Measurements from ENCODE around the gene TRIOBP. TPM values are rescaled to one million over a fixed set of nuclear protein-coding genes. Genes with fewer than 3 reads are reported as not detected.
A peak's percentile ranks its signal among the peaks of the same experiment; 100 is the strongest.
"Not testable (repeated sequence)": the region's sequence is repeated elsewhere in the genome, so short reads cannot be mapped to it uniquely, and the experiment has no call there.

The TRIOBP gene
- total and polyA plus RNA-seq, 7 donors: 51.7 to 140 (median 82.8) TPM

DNA sequence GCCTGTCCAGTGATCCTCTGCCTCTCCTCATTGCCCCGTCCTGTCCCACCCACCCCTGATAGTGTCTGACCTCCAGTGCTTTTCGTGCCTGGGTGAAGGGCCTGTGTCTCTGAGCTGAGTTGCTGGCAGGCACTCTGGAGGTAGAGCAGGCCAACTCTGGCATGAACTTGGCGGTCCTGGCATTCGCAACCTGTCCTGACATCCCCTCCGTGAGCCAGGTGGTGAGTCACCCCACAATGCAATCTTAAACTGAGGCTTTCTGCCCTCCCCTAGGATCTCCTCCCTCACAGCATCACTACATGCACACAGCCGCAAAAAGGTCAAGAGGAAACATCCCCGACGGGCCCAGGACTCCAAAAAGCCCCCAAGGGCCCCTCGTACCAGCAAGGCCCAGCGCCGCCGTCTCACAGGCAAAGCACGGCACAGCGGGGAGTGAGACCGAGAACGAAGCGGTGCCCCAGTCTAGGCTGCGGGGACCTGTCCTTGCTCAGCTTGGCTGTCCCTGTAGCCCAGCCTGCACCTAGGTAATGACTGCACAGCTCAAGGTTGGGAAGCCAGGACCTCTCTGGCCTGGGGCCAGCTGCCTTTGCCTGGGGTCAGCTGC lies 5.8 kb upstream of the TRIOBP start:
- no peak overlapping the region for H3K4me3 ChIP-seq
- H3K36me3 ChIP-seq: peaks cover 17 to 63% (median 31%) of the 10 kb centered on the region in 4 donors
- H3K27me3 ChIP-seq: no peaks in the 10 kb centered on the region
- no peak overlapping the region for H3K27ac ChIP-seq
- intact Hi-C loops (cut with DNase I): loop anchor here (2.0 kb wide), 1 partner anchor 40 kb away; no protein-coding TSS in a partner anchor
- TF ChIP-seq EP300 (IDR thresholded peaks at IDR 0.05) (no peak), POLR2AphosphoS5 (IDR thresholded peaks at IDR 0.05) (no peak), POLR2A (IDR thresholded peaks at IDR 0.05) (no peak)
- TF ChIP-seq, protein P1, sequence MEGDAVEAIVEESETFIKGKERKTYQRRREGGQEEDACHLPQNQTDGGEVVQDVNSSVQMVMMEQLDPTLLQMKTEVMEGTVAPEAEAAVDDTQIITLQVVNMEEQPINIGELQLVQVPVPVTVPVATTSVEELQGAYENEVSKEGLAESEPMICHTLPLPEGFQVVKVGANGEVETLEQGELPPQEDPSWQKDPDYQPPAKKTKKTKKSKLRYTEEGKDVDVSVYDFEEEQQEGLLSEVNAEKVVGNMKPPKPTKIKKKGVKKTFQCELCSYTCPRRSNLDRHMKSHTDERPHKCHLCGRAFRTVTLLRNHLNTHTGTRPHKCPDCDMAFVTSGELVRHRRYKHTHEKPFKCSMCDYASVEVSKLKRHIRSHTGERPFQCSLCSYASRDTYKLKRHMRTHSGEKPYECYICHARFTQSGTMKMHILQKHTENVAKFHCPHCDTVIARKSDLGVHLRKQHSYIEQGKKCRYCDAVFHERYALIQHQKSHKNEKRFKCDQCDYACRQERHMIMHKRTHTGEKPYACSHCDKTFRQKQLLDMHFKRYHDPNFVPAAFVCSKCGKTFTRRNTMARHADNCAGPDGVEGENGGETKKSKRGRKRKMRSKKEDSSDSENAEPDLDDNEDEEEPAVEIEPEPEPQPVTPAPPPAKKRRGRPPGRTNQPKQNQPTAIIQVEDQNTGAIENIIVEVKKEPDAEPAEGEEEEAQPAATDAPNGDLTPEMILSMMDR (IDR thresholded peaks at IDR 0.05): no peak
- H3K4me1 ChIP-seq: peaks cover 0 to 25% (median 18%) of the 10 kb centered on the region in 4 donors
- no peaks in the 10 kb centered on the region for H3K9me3 ChIP-seq
- 96 to 97% methylated on average over 18 of the region's 18 CpGs for WGBS, 2 donors
- no peak for DNase-seq

DNA sequence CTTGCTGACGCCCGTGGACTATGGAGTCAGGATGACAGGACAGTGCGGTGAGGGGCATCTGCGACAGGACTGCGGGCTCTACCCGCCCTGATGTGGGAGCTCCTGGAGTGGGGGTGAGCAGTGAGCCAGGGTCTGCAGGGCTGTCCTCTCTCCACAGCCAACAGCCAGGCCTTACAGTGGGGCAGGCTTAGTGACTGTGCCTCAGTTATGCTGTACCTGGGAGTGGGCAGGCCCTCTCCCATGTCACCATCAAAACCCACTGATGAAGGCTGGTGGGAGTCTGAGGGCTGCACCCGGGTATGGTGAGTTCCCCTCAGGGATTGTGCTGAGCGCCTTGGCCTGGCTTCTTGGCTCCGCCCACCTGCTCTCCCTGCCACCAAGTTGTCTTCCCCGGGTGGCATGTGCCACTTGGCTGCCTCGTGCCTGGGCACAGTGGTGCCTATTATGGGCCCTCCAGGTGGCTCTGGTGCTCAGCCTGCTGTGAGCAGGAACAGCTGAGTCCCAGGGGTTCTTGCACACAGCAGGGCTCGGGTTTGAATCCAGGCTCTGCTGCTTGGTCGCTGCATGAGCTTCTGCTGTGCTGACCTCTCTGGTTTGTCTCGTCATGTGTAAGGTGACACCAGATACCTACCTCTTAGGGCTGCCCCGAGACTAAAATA lies 4.1 kb upstream of the TRIOBP start:
- Histone ChIP-seq H3K9me3 (no peaks in the 10 kb centered on the region), H3K27me3 (no peaks in the 10 kb centered on the region), H3K27ac (no peak overlapping the region), H3K36me3 (peaks cover 17 to 63% (median 31%) of the 10 kb centered on the region in 4 donors), H3K4me1 (peaks cover 0 to 27% (median 19%) of the 10 kb centered on the region in 4 donors), H3K4me3 (no peak overlapping the region)
- 91 to 93% methylated on average over 15 of the region's 15 CpGs for WGBS, 2 donors
- intact Hi-C loops (cut with DNase I): no loop called here
- DNase-seq: no peak
- TF ChIP-seq POLR2AphosphoS5 (IDR thresholded peaks at IDR 0.05): no peak
- no peak for TF ChIP-seq POLR2A (IDR thresholded peaks at IDR 0.05)
- TF ChIP-seq EP300 (IDR thresholded peaks at IDR 0.05): no peak
- TF ChIP-seq, protein P1 (IDR thresholded peaks at IDR 0.05): no peak

DNA sequence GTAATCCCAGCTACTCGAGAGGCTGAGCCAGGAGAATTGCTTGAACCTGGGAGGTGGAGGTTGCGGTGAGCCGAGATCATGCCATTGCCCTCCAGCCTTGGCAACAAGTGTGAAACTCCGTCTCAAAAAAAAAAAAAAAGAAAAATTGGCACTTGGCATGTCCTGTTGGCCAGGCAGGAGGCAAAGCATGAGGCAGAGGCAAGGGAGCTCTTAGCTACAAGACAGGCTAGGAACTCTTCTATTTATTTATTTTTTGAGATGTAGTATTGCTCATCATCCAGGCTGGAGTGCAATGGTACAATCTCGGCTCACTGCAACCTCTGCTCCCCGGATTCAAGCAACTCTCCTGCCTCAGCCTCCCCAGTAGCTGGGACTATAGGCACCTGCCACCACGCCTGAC lies 2.7 kb upstream of the TRIOBP start:
- H3K27me3 ChIP-seq; H3K27ac ChIP-seq; DNase-seq; H3K4me3 ChIP-seq; H3K9me3 ChIP-seq; intact Hi-C loops (cut with DNase I): not testable (repeated sequence)
- WGBS, 2 donors: 94 to 97% methylated on average over 7 of the region's 7 CpGs
- Histone ChIP-seq H3K36me3 (peaks cover 14 to 50% (median 26%) of the 10 kb centered on the region in 4 donors), H3K4me1 (peaks cover 0 to 19% (median 13%) of the 10 kb centered on the region in 4 donors)

DNA sequence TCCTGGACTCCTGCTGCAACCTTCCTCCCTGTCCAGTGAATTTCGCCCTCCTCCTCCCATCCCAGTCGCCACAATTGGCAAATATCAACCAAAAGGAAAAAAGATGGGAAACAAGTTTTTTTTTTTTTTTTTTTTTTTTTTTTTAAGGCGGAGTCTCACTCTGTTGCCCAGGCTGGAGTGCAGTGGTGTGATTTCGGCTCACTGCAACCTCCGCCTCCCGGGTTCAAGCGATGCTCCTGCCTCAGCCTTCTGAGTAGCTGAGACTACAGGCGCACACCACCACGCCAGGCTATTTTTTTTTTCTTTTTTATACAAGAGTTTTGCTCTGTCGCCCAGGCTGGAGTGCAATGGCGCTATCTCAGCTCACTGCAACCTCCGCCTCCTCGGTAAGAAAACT lies 590 bp upstream of the TRIOBP start:
- Histone ChIP-seq H3K4me3 (peak overlapping the region in 3 of 4 donors; percentile 24 to 33 (median 28)), H3K36me3 (peaks cover 7 to 31% (median 17%) of the 10 kb centered on the region in 4 donors), H3K27ac (peak overlapping the region in 3 of 4 donors; percentile 39 to 65 (median 54)), H3K4me1 (peaks cover 0 to 19% (median 13%) of the 10 kb centered on the region in 4 donors)
- H3K9me3 ChIP-seq; intact Hi-C loops (cut with DNase I); DNase-seq; H3K27me3 ChIP-seq: not testable (repeated sequence)
- WGBS, 2 donors: 22 to 29% methylated on average over 13 of the region's 13 CpGs

DNA sequence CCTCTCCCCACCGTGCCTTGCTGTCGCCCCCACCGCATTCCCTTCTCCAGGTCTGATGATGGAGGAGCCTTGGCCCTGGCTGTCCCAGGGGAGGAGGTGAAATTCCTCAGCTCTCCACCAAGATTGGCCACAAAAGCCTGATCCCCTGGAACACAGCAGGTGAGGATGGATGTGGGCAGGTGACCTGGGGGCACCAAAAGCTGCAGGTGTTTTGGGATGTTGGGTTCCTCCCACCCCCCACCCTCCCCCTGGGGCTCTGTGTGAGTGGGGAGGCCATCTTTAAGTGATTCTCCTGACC lies 639 bp downstream of the TRIOBP start:
- H3K36me3 ChIP-seq: peaks cover 4 to 19% (median 10%) of the 10 kb centered on the region in 4 donors
- H3K4me3 ChIP-seq: no peak overlapping the region
- peaks cover 0 to 19% (median 13%) of the 10 kb centered on the region in 4 donors for H3K4me1 ChIP-seq
- intact Hi-C loops (cut with DNase I): no loop called here
- WGBS, 2 donors: 53 to 56% methylated on average over 3 of the region's 3 CpGs
- DNase-seq: no peak
- peak overlapping the region; percentile 8 to 65 (median 46) for H3K27ac ChIP-seq
- H3K27me3 ChIP-seq: no peaks in the 10 kb centered on the region
- no peak for TF ChIP-seq POLR2A (IDR thresholded peaks at IDR 0.05)
- no peak for TF ChIP-seq EP300 (IDR thresholded peaks at IDR 0.05)
- no peak for TF ChIP-seq POLR2AphosphoS5 (IDR thresholded peaks at IDR 0.05)
- TF ChIP-seq, protein P1 (IDR thresholded peaks at IDR 0.05): no peak
- no peaks in the 10 kb centered on the region for H3K9me3 ChIP-seq
